Natural killer cell treated with Interleukin-12 subunit alpha and Interleukin-12 subunit beta and Interleukin-15 and Interleukin-18, amount 100 ng/mL, for 72 hours (primary cell): ENCODE measurements around the gene ATG7. TPM values are rescaled to one million over a fixed set of nuclear protein-coding genes. Genes with fewer than 3 reads are reported as not detected.
"Not testable (repeated sequence)": the region's sequence is repeated elsewhere in the genome, so short reads cannot be mapped to it uniquely, and the experiment has no call there.

Experiments
- ATAC-seq, 2 donors: fragments of 150-1000 bp; cut with Tn5 transposase in 1 of 2; sonication (Bioruptor Pico), chemical (Tn5 transposase) in 1 of 2; 2 replicates each; pipeline ENCODE4 v1.10.0; 2021
- DNase-seq: peaks from one replicate; pipeline ENCODE4 v3.0.0; 2022; ENCODE audit warnings: low spot score
- H3K27ac Mint-ChIP-seq, 2 donors: 1 replicate in 1 of 2; 2 replicates in 1 of 2; pipeline ENCODE4 v1.8.0; 2022; ENCODE audit warnings: mixed read lengths in 2 of 2, mild to moderate bottlenecking in 1 of 2, moderate library complexity in 1 of 2
- H3K27me3 Mint-ChIP-seq, 2 donors: 1 replicate in 1 of 2; 2 replicates in 1 of 2; pipeline ENCODE4 v1.8.0; 2022; ENCODE audit warnings: mixed read lengths in 2 of 2
- H3K36me3 Mint-ChIP-seq: one replicate; pipeline ENCODE4 v1.8.0; 2022; ENCODE audit warnings: mixed read lengths
- H3K4me1 Mint-ChIP-seq, 2 donors: 1 replicate in 1 of 2; 2 replicates in 1 of 2; pipeline ENCODE4 v1.8.0; 2022; ENCODE audit warnings: low read depth in 2 of 2, mixed read lengths in 2 of 2, mild to moderate bottlenecking in 1 of 2
- H3K4me3 Mint-ChIP-seq: one replicate; pipeline ENCODE4 v1.8.0; 2022; ENCODE audit warnings: mixed read lengths
- H3K9me3 Mint-ChIP-seq: 2 replicates; pipeline ENCODE4 v1.8.0; 2022; ENCODE audit warnings: mixed read lengths
- total RNA-seq, 2 donors: library from RNA; stranded (reverse); gene quantifications; one replicate each; pipeline ENCODE4 v1.2.3, GENCODE V29; 2022

The ATG7 gene
- total RNA-seq, 2 donors from 2014 or later, result 45.0 to 79.9 TPM

DNA sequence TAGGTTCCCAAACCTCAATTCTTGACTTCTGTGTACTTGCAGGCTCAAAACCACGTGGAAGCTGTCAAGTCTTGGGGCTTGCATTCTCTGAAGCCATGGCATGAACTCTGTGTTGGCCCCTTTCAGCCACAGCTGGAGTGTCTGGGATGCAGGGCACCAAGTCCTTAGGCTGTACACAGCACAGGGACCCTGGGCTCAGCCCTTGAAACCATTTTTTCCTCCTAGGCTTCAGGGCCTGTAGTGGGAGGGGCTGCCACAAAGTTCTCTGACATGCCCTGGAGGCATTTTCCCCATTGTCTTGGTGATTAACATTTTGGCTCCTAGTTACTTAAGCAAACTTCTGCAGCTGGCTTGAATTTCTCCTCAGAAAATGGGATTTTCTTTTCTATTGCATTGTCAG is 135.4 kb downstream of the ATG7 start:
- no peak for DNase-seq
- H3K27me3 Mint-ChIP-seq, result no peaks in the 10 kb centered on the region
- no peak overlapping the region for H3K4me3 Mint-ChIP-seq
- no peak overlapping the region for H3K27ac Mint-ChIP-seq
- H3K4me1 Mint-ChIP-seq, result peaks cover 3 to 5% of the 10 kb centered on the region in 2 donors
- no peak for ATAC-seq
- peaks cover 30% of the 10 kb centered on the region for H3K36me3 Mint-ChIP-seq
- H3K9me3 Mint-ChIP-seq, result peaks cover 5% of the 10 kb centered on the region

DNA sequence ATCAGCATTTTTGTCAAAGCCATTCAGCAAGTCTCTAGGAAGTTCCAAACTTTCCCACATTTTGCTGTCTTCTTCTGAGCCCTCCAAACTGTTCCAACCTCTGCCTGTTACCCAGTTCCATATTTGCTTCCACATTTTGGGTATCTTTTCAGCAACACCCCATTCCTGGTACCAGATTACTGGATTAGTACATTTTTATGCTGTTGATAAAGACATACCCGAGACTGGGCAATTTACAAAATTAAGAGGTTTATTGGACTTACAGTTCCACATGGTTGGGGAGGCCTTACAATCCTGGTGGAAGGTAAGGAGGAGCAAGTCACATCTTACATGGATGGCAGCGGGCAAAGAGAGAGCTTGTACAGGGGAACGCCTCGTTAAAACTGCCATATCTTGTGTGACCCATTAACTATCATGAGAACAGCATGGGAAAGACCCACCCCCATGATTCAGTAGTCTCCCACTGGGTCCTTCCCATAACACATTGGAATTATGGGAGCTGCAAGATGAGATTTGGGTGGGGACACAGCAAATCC is 136.2 kb downstream of the ATG7 start:
- not testable (repeated sequence) for ATAC-seq, H3K4me1 Mint-ChIP-seq, DNase-seq, H3K9me3 Mint-ChIP-seq, H3K4me3 Mint-ChIP-seq, H3K27me3 Mint-ChIP-seq, H3K27ac Mint-ChIP-seq
- H3K36me3 Mint-ChIP-seq, result peaks cover 27% of the 10 kb centered on the region

DNA sequence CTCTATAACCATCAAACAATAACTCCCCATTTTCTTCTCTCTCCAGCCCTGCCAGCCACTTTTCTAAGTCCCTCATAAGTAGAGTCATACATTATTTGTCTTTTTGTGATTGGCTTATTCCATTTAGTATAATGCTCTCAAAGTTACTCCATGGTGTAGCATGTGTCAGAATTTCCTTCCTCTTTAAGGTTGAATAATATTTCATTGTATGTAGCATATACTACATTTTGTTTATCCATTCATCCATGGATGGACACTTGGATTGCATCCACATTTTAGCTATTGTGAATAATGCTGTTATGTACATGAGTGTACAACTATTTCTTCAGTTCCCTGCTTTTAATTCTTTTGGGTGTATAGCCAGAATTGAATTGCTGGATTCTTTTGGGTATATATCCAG is 138.4 kb downstream of the ATG7 start:
- Mint-ChIP-seq H3K27me3 (no peaks in the 10 kb centered on the region), H3K27ac (no peak overlapping the region), H3K4me3 (no peak overlapping the region)

DNA sequence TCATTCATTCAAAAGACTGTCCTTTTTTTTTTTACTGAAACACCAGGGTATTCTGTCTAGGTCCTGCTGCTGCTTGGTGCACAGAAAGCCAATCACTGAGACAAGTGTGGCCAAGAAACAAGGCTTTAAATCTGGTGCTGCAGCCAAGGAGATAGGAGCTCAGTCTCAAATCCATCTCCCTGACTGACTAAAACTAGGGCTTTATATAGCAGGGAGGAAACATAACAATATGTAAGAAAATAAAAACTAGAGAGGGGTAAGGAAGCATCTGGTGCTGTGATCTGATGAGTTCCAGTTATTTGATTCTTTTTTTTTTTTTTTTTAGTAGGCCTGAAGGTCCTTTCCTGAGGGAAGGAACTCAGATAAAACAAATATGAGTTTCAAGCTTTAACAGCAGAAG is 139.8 kb downstream of the ATG7 start:
- H3K27me3 Mint-ChIP-seq, result no peaks in the 10 kb centered on the region
- no peak overlapping the region for H3K27ac Mint-ChIP-seq
- DNase-seq (no peak), ATAC-seq (no peak)
- H3K9me3 Mint-ChIP-seq, result peaks cover 8% of the 10 kb centered on the region
- no peak overlapping the region for H3K4me3 Mint-ChIP-seq
- H3K36me3 Mint-ChIP-seq, result peaks cover 23% of the 10 kb centered on the region
- H3K4me1 Mint-ChIP-seq, result peaks cover 0 to 9% of the 10 kb centered on the region in 2 donors

More for the DNA sequence above, 138.4 kb downstream of the ATG7 start:
- ATAC-seq (no peak), DNase-seq (no peak)
- Mint-ChIP-seq H3K36me3 (peaks cover 30% of the 10 kb centered on the region), H3K4me1 (peaks cover 0 to 9% of the 10 kb centered on the region in 2 donors), H3K9me3 (peaks cover 8% of the 10 kb centered on the region)

DNA sequence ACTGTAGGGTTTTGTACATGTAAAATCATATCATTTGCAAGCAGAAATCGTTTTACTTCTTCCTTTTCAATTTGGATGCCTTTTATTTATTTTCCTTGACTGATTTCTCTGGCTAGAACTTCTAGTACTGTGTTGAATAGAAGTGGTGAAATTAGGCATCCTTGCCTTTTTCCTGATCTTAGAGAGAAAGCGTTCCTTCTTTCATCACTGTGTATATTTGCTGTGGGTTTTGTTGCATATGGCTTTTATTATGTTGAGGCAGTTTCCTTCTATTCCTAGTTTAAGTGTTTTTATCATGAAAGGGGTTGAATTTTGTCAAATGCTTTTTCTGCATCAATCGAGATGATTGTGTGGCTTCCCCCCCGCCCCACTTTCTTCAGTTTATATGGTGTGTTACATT is 140.9 kb downstream of the ATG7 start:
- peaks cover 7% of the 10 kb centered on the region for H3K9me3 Mint-ChIP-seq
- H3K36me3 Mint-ChIP-seq, result peaks cover 18% of the 10 kb centered on the region
- H3K27ac Mint-ChIP-seq, result no peak overlapping the region
- H3K27me3 Mint-ChIP-seq, result no peaks in the 10 kb centered on the region
- H3K4me3 Mint-ChIP-seq, result no peak overlapping the region
- no peak for DNase-seq
- H3K4me1 Mint-ChIP-seq, result peaks cover 0 to 9% of the 10 kb centered on the region in 2 donors
- no peak for ATAC-seq

DNA sequence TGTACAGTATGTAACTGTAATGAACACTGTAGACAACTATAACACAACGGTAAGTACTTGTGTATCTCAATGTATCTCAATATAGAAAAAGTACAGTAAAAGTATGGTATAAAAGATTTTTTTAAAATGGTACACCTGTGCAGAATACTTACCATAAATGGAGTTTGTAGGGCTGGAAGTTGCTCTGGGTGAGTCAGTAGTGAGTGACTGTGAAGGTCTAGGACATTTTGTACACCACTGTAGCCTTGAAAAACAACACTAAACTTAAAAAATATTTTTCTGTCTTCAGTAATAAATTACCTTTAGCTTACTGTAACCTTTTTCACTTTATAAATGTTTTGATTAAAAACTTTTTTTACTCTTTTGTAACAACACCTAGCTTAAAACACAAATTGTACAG is 142.9 kb downstream of the ATG7 start:
- H3K4me3 Mint-ChIP-seq, result no peak overlapping the region
- peaks cover 7% of the 10 kb centered on the region for H3K36me3 Mint-ChIP-seq
- H3K27me3 Mint-ChIP-seq, result no peaks in the 10 kb centered on the region
- H3K9me3 Mint-ChIP-seq, result peaks cover 3% of the 10 kb centered on the region
- H3K4me1 Mint-ChIP-seq, result peaks cover 2 to 9% of the 10 kb centered on the region in 2 donors
- no peak overlapping the region for H3K27ac Mint-ChIP-seq
- ATAC-seq (no peak), DNase-seq (no peak)

DNA sequence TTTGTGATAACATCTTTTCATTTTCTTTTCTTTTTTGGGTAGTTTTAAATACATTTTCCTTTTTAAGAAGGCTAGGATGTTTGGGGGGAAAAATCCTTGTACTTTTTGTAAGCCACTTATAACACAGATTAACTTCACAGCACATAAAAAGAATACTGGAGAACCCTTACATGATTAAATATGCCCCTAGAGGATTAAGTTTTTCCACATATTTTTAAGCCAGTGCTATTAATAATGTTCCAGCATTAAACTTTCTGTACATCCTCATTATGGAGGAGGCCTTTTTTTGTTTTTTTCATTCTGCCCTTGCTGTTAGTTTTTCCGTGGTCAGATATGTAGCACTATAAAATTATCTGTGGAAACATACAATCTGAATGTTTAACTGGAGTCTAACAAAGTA is 147.9 kb downstream of the ATG7 start:
- no peak for ATAC-seq
- Mint-ChIP-seq H3K9me3 (no peaks in the 10 kb centered on the region), H3K27ac (no peak overlapping the region), H3K4me1 (peaks cover 0 to 2% of the 10 kb centered on the region in 2 donors), H3K36me3 (no peaks in the 10 kb centered on the region), H3K4me3 (no peak overlapping the region), H3K27me3 (no peaks in the 10 kb centered on the region)
- no peak for DNase-seq

DNA sequence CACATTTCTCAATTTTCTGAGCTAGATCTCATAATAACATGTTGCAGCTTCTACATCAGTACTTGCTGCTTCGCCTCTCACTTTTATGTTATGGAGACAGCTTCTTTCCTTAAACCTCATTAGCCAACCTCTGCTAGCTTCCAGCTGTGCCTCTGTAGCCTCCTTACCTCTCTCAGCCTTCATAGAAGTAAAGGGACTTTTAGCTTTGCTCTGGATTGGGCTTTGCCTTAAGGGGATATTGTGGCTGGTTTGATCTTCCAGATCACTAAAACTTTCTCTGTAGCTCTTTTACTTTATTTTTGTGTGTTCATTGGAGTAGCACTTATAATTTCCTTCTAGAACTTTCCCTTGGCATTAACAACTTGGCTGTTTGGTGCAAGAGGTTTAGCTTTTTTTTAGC is 150.1 kb downstream of the ATG7 start:
- Mint-ChIP-seq H3K27me3 (no peaks in the 10 kb centered on the region), H3K36me3 (peaks cover 8% of the 10 kb centered on the region), H3K27ac (no peak overlapping the region), H3K4me1 (peaks cover 0 to 2% of the 10 kb centered on the region in 2 donors), H3K4me3 (no peak overlapping the region), H3K9me3 (no peaks in the 10 kb centered on the region)
- ATAC-seq (no peak), DNase-seq (no peak)

DNA sequence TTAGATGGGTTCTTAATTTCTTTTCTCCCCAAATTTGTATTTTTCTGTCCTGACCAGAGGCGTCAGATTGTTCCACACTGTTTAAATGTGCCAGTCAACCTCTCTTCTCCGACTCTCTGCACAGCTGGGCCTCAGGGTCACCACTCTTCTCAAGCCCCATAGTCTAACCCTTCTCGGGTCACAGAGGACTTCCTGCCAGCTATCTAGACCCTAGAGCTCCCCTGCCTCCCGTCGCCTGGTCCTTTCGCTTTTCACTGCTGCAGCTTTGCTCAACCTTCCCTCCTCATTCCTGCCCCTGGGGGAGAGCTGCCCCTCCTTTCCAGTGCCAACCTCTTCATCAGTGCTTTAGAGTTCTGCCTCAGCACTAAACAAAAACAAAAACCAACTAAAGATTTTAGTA is 151.7 kb downstream of the ATG7 start:
- DNase-seq (no peak), ATAC-seq (no peak)
- Mint-ChIP-seq H3K4me3 (no peak overlapping the region), H3K4me1 (no peaks in the 10 kb centered on the region), H3K27me3 (no peaks in the 10 kb centered on the region), H3K9me3 (no peaks in the 10 kb centered on the region), H3K36me3 (peaks cover 11% of the 10 kb centered on the region), H3K27ac (no peak overlapping the region)

DNA sequence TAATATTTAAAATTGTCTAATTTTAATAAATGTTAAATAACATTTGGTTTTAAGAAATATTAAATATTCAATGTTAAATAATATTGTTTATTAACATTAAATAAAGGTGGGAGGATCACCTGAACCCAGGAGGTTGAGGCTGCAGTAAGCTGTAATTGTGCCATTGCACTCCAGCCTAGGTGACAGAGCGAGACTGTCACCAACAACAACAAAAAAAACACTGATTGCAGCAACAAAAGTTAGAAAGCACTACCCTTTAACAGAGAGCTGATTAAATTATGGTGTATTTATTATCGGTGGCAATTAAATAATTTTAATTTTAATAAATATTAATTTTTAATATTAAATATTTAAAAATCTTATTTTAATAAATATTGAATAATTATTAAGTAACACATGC is 152.1 kb downstream of the ATG7 start:
- Mint-ChIP-seq H3K4me3 (no peak overlapping the region), H3K27me3 (no peaks in the 10 kb centered on the region), H3K4me1 (no peaks in the 10 kb centered on the region), H3K9me3 (no peaks in the 10 kb centered on the region), H3K27ac (no peak overlapping the region), H3K36me3 (peaks cover 11% of the 10 kb centered on the region)
- no peak for ATAC-seq
- no peak for DNase-seq

DNA sequence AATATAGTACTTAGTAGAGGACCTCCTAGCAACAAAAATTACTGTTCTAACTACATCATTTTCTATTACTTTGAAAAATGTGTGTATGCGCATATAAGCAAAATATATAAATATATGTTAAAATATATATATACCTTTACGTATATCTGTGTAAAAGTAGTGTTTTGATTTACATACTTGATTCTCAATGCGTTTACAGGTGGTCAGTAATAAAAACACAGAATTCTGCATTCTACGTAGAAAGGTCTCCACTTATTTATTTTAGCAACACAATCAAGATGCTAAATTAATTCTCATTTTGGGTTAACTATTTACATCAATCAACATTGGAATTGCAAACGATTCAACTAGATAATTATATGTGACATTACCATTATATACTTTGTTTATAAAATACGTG is 158.0 kb downstream of the ATG7 start:
- ATAC-seq, result no peak
- Mint-ChIP-seq H3K27ac (no peak overlapping the region), H3K4me1 (no peaks in the 10 kb centered on the region), H3K27me3 (no peaks in the 10 kb centered on the region), H3K9me3 (no peaks in the 10 kb centered on the region), H3K4me3 (no peak overlapping the region), H3K36me3 (peaks cover 11% of the 10 kb centered on the region)
- DNase-seq, result no peak

DNA sequence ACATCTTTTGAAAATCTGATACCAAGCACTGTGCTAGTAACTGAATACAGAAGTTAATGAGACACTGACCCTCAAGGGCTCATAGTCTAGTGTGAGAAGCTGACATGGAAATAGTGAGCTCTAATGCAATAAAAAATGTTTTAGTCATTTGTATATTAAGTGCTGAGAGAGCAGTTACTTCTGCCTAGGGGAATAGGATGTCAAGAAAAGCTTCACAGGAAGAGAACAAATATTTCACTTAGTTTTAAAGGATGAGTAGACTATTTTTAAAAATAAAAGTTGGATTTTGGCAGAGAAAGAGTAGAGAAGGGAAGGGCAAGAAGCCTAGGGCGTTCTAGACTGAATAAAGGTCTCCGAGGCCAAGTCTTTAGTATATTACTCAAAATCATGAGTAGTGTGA is 158.4 kb downstream of the ATG7 start:
- no peak for DNase-seq
- no peak overlapping the region for H3K27ac Mint-ChIP-seq
- H3K4me3 Mint-ChIP-seq, result no peak overlapping the region
- H3K36me3 Mint-ChIP-seq, result peaks cover 11% of the 10 kb centered on the region
- H3K9me3 Mint-ChIP-seq, result no peaks in the 10 kb centered on the region
- no peaks in the 10 kb centered on the region for H3K4me1 Mint-ChIP-seq
- H3K27me3 Mint-ChIP-seq, result no peaks in the 10 kb centered on the region
- ATAC-seq, result no peak

DNA sequence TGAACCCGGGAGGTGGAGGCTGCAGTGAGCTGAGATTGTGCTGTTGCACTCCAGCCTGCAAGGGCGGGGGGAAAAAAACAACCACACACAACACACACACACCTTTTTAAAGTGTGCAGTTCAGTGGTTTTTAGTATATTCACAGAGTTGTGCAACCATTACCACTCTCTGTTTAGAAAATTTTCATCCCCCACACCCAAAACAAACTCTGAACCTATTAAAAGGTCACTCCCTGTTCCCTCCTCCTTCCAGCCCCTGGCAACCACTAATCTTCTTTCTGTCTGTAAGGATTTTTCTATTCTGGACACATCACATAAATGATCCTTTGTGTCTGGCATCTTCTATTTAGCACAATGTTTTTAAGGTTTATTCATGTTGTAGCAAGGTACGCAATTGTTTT is 159.1 kb downstream of the ATG7 start:
- Mint-ChIP-seq H3K27ac (no peak overlapping the region), H3K4me3 (no peak overlapping the region), H3K36me3 (peaks cover 11% of the 10 kb centered on the region), H3K4me1 (no peaks in the 10 kb centered on the region), H3K27me3 (no peaks in the 10 kb centered on the region), H3K9me3 (no peaks in the 10 kb centered on the region)
- ATAC-seq (no peak), DNase-seq (no peak)

DNA sequence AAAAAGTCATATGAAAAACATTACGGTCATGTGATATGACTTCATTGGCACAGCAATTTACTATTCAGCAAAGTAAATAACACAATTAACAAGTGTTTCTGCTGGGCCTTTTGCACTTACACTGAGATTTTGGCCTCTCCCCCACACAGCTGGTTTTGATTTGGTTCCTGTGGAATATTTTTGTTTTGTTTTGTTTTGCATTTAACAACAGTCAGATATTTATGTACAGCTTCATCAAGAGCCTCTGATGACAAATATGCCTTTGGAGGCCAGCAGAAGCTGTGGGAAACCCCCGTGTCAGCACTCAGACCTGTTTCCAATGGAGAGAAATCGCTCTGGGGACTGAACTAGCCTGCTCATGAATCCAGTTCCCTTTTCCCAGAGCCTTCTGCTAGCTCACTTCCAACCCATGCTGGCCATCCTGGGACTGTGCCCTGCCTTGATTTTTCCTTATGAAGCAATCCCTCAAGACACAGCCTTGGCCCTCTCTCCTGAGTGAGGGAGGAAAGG is 161.9 kb downstream of the ATG7 start:
- Mint-ChIP-seq H3K36me3 (no peaks in the 10 kb centered on the region), H3K4me1 (no peaks in the 10 kb centered on the region), H3K9me3 (no peaks in the 10 kb centered on the region), H3K4me3 (no peak overlapping the region), H3K27ac (no peak overlapping the region), H3K27me3 (no peaks in the 10 kb centered on the region)
- DNase-seq (no peak), ATAC-seq (no peak)

DNA sequence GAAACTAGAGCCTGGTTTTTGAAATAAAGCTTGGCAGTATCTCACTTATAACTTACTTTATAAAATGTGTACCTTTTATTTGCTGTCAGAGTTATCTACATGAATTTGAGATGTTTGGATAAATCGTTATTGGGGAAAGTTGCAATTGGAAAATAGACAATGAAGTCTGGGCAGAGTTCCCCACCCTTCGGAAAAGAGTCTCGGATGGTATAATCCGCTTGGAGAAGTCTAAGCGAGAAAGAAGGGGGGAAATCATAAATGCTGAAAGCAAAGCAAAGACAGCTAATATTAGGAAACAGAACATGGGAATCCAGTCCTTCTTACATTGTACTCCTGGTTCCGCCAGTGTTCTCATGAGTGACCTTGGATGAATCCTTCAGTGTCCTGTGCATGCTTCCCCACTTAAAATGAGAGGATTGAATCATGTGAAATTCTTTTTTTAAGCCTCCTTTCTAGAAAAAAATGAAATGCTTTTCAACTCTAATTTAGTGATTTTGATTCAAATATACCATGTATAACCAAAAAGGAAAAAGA is 162.4 kb downstream of the ATG7 start:
- Mint-ChIP-seq H3K27ac (no peak overlapping the region), H3K36me3 (no peaks in the 10 kb centered on the region), H3K27me3 (no peaks in the 10 kb centered on the region), H3K4me3 (no peak overlapping the region), H3K9me3 (no peaks in the 10 kb centered on the region), H3K4me1 (no peaks in the 10 kb centered on the region)
- no peak for DNase-seq
- no peak for ATAC-seq
